Ovary (tissue), 9 donors: Measurements from ENCODE around the gene FRMD4A. TPM values are rescaled to one million over a fixed set of nuclear protein-coding genes. Genes with fewer than 3 reads are reported as not detected.

ENCODE experiments used
- DNase-seq, 5 donors: peaks; one replicate each; pipeline ENCODE4 v3.0.0-alpha.2; 2019 to 2020
- H3K27ac ChIP-seq, 2 donors: fragments of 200-600 bp; one replicate each; pipeline versions ENCODE4 v1.5.1 to v1.8.0; 2019 to 2022
- H3K27me3 ChIP-seq: fragments of 200-600 bp; one replicate; pipeline ENCODE4 v1.8.0; 2022
- H3K36me3 ChIP-seq: fragments of 200-600 bp; sonication (generic); one replicate; pipeline ENCODE4 v1.5.1; 2019
- H3K4me1 ChIP-seq: one replicate; pipeline ENCODE4 v1.8.1; 2013; ENCODE audit warnings: mild to moderate bottlenecking, moderate library complexity; ENCODE audit not compliant: insufficient read depth
- H3K4me3 ChIP-seq: fragments of 200-600 bp; sonication (generic); one replicate; pipeline ENCODE4 v1.5.1; 2017
- H3K9me3 ChIP-seq, 2 donors: fragments of 200-600 bp in 1 of 2; sonication (generic) in 1 of 2; one replicate each; pipeline versions ENCODE4 v1.5.1 to v1.8.1; 2013 to 2019; ENCODE audit warnings: mild to moderate bottlenecking in 1 of 2, moderate library complexity in 1 of 2
- EP300 ChIP-seq: sonication (generic); formaldehyde crosslinking; IDR thresholded peaks from one replicate; pipeline ENCODE4 v1.6.1; 2017; ENCODE audit warnings: antibody characterized with exemption
- POLR2A ChIP-seq: fragments of 450-650 bp; IDR thresholded peaks from one replicate; pipeline ENCODE4 v1.6.1; 2017; ENCODE audit warnings: antibody characterized with exemption, mild to moderate bottlenecking, moderate library complexity
- WGBS, 3 donors: extraction: QIAGEN DNeasy Blood & Tissue Kit in 1 of 3; methylation state at CpG; one replicate each; pipeline versions ENCODE4 v1.1.5 to v1.1.7; 2013 to 2017; 5-methylcytosine and 5-hydroxymethylcytosine counted together
- intact Hi-C, 4 donors: fragments of 100-400 bp; cut with DNase I; formaldehyde crosslinking; loops; one replicate each; pipeline versions ENCODE4 v1.11.0 to v1.15.1; 2022 to 2023
- polyA plus RNA-seq, 2 donors: library from polyadenylated mRNA; stranded (reverse); fragments of 200-250 nt in 1 of 2; fragments of 350-450 nt in 1 of 2; fragmentation: Illumina TruSeq in 1 of 2; extraction: RNeasy Lipid Tissue Mini Kit (QIAGEN cat#74804) in 1 of 2; gene quantifications; one replicate each; pipeline ENCODE4 v1.2.3, GENCODE V29; 2013 to 2014
- total RNA-seq, 7 donors: library from RNA; depleted of rRNA in 2 of 7; stranded (reverse); fragments of >200 nt in 2 of 7; fragmentation: NEBNext Ultra II Directional in 3 of 7; extraction: Animal tissue kit (Norgen Biotek cat#: 25700) in 3 of 7; gene quantifications; one replicate each; pipeline versions ENCODE4 v1.1.0 to v1.2.4, GENCODE V29; 2016 to 2023
- TF ChIP-seq, protein P1 (sequence below), 3 donors: fragments of 450-650 bp in 2 of 3; fragments of 200-600 bp in 1 of 3; IDR thresholded peaks; one replicate each; pipeline versions ENCODE4 v1.5.1 to v1.8.0; 2016 to 2022; ENCODE audit warnings: antibody characterized with exemption in 3 of 3, mild to moderate bottlenecking in 1 of 3
- donor health status: DM: no; HTN: no; CAD: no; lungs with moderate emphysema.
- donor health status: DM: no; HTN: no; CAD: no.
- donor health status: Bipolar disorder and iron deficiency.
- donor health status: DM: yes; HTN: yes; CAD: no.
- donor health status: DM: no; HTN: no; CAD: no.
- donor health status: DM: yes; HTN: yes; CAD: no.

The FRMD4A gene
- total and polyA plus RNA-seq, 9 donors = 5.5 to 24.7 (median 11.3) TPM

DNA sequence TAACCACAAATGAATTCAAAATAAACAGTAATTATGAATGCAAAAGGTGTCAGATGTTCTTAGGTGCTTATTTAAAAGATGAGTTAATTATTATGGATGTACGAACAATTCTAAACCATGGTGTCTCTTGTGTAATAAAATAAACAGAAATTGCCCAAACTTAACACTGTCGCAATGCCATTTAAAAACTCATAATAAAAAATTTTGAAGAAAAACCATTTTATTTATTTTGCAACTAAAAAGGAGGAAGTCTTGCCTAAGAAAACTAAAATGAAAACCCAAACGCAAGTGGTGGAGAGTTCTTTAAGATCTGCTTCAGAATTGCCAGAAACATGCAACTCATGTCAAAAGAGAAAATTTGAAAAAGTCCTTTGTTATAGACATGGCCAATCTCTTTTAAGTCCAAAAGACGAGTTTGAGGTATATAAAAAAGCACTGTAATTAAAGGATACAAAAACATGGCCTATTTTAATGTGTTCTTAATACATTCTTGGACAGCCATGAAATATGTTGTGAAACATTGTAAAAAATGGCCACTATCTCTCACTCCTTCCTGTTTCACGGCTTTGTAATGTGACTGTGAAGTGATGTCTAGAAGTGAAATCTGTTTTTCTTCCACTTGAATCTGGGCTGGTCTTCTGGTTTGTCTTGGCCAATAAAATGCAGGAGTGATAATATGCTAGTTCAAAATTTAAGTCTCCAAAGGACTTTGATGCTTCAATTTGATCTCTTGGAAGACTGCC is 421.0 kb downstream of the FRMD4A start:
- 82 to 86% (median 85%) methylated on average over 5 of the region's 5 CpGs for WGBS, 3 donors

DNA sequence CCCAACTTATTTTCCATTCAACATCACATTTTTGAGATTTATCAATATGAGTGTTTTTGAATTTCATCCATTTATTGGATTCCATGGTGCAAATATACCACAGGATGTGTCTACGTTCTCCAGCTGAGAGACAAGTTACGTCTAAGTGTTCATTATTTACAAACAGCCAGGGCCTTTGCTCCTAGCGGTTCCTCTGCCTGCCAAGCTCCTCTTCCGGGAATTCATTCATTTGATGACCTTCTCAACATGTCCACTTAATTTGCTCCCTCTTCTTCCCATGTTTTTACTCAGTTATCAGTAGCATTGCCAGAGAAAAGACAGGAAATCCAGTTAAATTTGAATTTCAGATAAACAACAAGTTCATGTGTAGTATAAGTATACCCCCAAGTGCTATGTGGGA is 422.2 kb downstream of the FRMD4A start:
- WGBS, 3 donors = 23 to 57% (median 41%) methylated on average over 4 of the region's 4 CpGs
- H3K9me3 ChIP-seq = no peaks in the 10 kb centered on the region
- H3K27ac ChIP-seq = no peak overlapping the region
- H3K36me3 ChIP-seq = no peaks in the 10 kb centered on the region
- no peak overlapping the region for H3K4me3 ChIP-seq
- no peak for TF ChIP-seq POLR2A
- no peak for TF ChIP-seq EP300
- TF ChIP-seq, protein P1, sequence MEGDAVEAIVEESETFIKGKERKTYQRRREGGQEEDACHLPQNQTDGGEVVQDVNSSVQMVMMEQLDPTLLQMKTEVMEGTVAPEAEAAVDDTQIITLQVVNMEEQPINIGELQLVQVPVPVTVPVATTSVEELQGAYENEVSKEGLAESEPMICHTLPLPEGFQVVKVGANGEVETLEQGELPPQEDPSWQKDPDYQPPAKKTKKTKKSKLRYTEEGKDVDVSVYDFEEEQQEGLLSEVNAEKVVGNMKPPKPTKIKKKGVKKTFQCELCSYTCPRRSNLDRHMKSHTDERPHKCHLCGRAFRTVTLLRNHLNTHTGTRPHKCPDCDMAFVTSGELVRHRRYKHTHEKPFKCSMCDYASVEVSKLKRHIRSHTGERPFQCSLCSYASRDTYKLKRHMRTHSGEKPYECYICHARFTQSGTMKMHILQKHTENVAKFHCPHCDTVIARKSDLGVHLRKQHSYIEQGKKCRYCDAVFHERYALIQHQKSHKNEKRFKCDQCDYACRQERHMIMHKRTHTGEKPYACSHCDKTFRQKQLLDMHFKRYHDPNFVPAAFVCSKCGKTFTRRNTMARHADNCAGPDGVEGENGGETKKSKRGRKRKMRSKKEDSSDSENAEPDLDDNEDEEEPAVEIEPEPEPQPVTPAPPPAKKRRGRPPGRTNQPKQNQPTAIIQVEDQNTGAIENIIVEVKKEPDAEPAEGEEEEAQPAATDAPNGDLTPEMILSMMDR (IDR thresholded peaks at IDR 0.05) = no peak
- intact Hi-C loops = no loop called here
- no peak for DNase-seq
- no peaks in the 10 kb centered on the region for H3K4me1 ChIP-seq
- no peaks in the 10 kb centered on the region for H3K27me3 ChIP-seq

More for the DNA sequence above, 421.0 kb downstream of the FRMD4A start:
- TF ChIP-seq, protein P1 (IDR thresholded peaks at IDR 0.05) = no peak
- TF ChIP-seq EP300 (no peak), POLR2A (no peak)
- H3K4me3 ChIP-seq = no peak overlapping the region
- H3K9me3 ChIP-seq = no peaks in the 10 kb centered on the region
- no peak overlapping the region for H3K27ac ChIP-seq
- no peaks in the 10 kb centered on the region for H3K4me1 ChIP-seq
- no peaks in the 10 kb centered on the region for H3K27me3 ChIP-seq
- intact Hi-C loops = no loop called here
- H3K36me3 ChIP-seq = no peaks in the 10 kb centered on the region
- DNase-seq = no peak

DNA sequence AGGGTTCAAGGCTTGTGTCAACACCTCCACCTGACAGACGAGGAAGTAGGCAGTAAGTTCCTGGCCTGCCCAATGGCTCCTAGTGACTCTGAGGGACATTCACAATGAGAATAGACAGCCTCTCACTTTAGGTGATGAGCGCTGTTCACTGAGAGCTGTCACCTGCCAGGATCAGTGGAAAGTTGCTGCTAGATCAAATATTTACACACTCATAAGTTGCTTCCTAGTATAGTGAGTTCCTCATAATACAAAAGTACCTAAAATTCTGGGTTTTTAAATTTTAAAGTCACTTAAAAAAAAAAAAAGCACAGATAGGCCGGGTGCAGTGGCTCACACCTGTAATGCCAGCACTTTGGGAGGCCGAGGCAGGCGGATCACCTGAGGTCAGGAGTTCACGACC is 423.2 kb downstream of the FRMD4A start:
- Histone ChIP-seq H3K27ac (no peak overlapping the region), H3K36me3 (no peaks in the 10 kb centered on the region), H3K4me3 (no peak overlapping the region), H3K27me3 (no peaks in the 10 kb centered on the region), H3K9me3 (no peaks in the 10 kb centered on the region), H3K4me1 (no peaks in the 10 kb centered on the region)
- DNase-seq = no peak
- TF ChIP-seq EP300 = no peak
- TF ChIP-seq, protein P1 (IDR thresholded peaks at IDR 0.05) = no peak
- TF ChIP-seq POLR2A = no peak
- WGBS, 3 donors = 80 to 88% (median 81%) methylated on average over 6 of the region's 6 CpGs
- intact Hi-C loops = no loop called here

DNA sequence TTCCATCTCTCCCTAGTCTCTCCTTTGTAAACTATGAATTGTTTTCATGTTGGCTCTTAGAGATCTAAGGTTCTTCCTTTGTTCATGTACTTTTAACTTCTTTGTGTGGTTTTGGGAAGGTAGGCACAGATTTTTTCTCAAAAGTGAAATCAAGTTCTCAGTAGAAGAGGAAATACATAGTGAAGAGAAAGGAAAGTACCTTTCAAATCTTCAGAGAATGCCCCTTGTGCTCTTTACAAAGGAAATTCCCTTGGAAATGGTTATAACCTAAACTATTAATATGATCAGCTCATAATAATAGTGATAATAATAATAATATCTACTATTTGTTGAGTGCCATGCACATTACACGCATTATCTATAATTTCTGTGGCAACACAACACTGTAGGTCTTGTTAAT is 425.4 kb downstream of the FRMD4A start:
- no peak overlapping the region for H3K27ac ChIP-seq
- no peaks in the 10 kb centered on the region for H3K9me3 ChIP-seq
- intact Hi-C loops = no loop called here
- TF ChIP-seq, protein P1 (IDR thresholded peaks at IDR 0.05) = no peak
- TF ChIP-seq EP300 = no peak
- no peak for TF ChIP-seq POLR2A
- no peaks in the 10 kb centered on the region for H3K27me3 ChIP-seq
- 93 to 98% (median 98%) methylated on average over 1 of the region's 1 CpG for WGBS, 3 donors
- no peak for DNase-seq
- H3K4me3 ChIP-seq = no peak overlapping the region
- H3K36me3 ChIP-seq = no peaks in the 10 kb centered on the region
- no peaks in the 10 kb centered on the region for H3K4me1 ChIP-seq
